COLO668 (cell line): Measurements from ENCODE around the gene TSPAN18.

ENCODE experiments used
- DNase-seq: peaks from one replicate; lab custom pipeline; 2025; ENCODE audit not compliant: unreplicated experiment; lab: John Stamatoyannopoulos, UW

Gene TSPAN18

GRCh38 chr11:44840085-44840478, 113.3 kb downstream of the TSPAN18 start:
- DNase-seq, result no peak

- no peak for DNase-seq
Measured at GRCh38 chr11:44840521-44841251, 113.9 kb downstream of the TSPAN18 start.

- no peak for DNase-seq
Measured at GRCh38 chr11:44842220-44842619, 115.5 kb downstream of the TSPAN18 start.

- no peak for DNase-seq
Measured at GRCh38 chr11:44846852-44847251, 120.1 kb downstream of the TSPAN18 start.

- DNase-seq, result no peak
Measured at GRCh38 chr11:44847316-44847715, 120.6 kb downstream of the TSPAN18 start.

GRCh38 chr11:44848203-44848962, 121.6 kb downstream of the TSPAN18 start:
- DNase-seq, result no peak

- DNase-seq, result no peak
Measured at GRCh38 chr11:44848963-44849350, 122.2 kb downstream of the TSPAN18 start.

GRCh38 chr11:44849424-44849823, 122.7 kb downstream of the TSPAN18 start:
- DNase-seq, result no peak

GRCh38 chr11:44849922-44850321, 123.2 kb downstream of the TSPAN18 start:
- no peak for DNase-seq

GRCh38 chr11:44851496-44851895, 124.7 kb downstream of the TSPAN18 start:
- no peak for DNase-seq

GRCh38 chr11:44852159-44852747, 125.5 kb downstream of the TSPAN18 start:
- no peak for DNase-seq

GRCh38 chr11:44852952-44853351, 126.2 kb downstream of the TSPAN18 start:
- no peak for DNase-seq

- no peak for DNase-seq
Measured at GRCh38 chr11:44853666-44854065, 126.9 kb downstream of the TSPAN18 start.

- no peak for DNase-seq
Measured at GRCh38 chr11:44854086-44854485, 127.3 kb downstream of the TSPAN18 start.

GRCh38 chr11:44854741-44855492, 128.2 kb downstream of the TSPAN18 start:
- no peak for DNase-seq

- no peak for DNase-seq
Measured at GRCh38 chr11:44855493-44855849, 128.7 kb downstream of the TSPAN18 start.

GRCh38 chr11:44857490-44858090, 130.8 kb downstream of the TSPAN18 start:
- no peak for DNase-seq

- DNase-seq, result no peak
Measured at GRCh38 chr11:44858796-44859527, 132.2 kb downstream of the TSPAN18 start.

- DNase-seq, result no peak
Measured at GRCh38 chr11:44859528-44859925, 132.8 kb downstream of the TSPAN18 start.

- DNase-seq, result no peak
Measured at GRCh38 chr11:44860346-44860745, 133.6 kb downstream of the TSPAN18 start.
